GM11168 (cell line): ENCODE results near the gene LARGE2.
"Not testable (repeated sequence)": the region's sequence is repeated elsewhere in the genome, so short reads cannot be mapped to it uniquely, and the experiment has no call there.

ENCODE experiments used
- in situ Hi-C: fragments of 300-500 bp; cut with MboI; formaldehyde crosslinking; loops from one replicate; pipeline ENCODE4 v1.12.0; 2022; ENCODE audit warnings: low sequenced_read_pairs; ENCODE audit not compliant: unreplicated experiment

LARGE2 gene

DNA sequence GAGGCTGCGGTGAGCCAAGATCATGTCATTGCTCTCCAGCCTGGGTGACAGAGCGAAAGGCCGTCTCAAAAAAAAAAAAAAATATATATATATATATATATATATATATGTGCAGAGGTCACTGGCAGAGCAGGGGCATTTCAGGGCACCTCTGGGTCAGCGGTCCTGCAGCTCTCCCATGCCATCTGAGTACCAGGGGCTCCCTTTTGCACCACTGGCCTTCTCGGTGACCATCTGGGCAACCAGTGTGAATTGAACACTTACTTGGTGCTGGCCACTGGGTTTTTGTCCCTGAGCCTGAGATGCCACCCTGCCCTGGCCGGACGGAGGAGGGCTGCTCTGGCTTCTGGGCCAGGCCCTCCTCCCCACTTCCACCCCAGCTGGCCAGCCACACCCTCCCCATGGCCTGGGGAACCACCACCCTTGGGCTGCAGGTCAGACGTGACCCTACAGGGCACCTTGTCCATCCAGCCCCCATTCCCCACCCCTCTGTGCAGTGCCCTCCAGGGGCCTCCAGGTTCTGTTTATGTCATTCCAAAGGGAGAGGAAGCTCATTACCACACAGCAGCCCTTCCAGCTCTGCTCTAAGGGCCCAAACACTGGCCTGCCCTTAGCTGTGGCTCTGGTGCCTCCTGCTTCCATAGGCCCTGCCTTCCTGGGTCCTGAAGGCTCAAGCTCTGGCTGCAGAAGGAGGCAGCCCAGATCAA lies 26.8 kb upstream of the LARGE2 start:
- in situ Hi-C loops, result no loop called here

DNA sequence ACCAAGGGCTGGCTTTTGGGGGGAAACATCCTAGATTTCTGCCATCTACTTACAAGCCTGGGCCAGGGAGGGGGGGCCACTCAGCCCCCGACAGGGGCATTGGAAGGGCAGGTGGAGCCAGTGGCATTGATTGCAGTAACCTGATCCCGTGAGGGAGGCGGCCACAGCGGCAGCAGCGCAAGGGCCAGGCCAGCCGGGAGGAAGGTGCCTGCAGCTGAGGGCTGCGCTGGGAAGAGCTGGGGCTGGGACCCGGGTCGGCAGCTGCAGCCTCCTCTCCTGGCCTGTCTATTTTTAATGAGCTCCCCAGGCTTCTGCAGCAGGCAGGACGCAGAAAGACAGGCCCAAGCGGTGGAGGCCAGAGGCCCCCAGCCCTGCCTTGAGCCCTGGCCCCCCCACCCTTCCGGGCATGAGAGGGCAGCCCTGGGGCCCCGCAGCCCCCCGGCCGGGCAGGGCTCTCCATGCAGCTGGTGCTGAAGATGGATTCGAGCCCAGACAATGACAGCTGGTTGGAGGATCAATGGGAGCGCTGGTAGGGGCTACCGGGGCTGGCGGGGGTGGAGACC lies 26.0 kb upstream of the LARGE2 start:
- in situ Hi-C loops, result no loop called here

DNA sequence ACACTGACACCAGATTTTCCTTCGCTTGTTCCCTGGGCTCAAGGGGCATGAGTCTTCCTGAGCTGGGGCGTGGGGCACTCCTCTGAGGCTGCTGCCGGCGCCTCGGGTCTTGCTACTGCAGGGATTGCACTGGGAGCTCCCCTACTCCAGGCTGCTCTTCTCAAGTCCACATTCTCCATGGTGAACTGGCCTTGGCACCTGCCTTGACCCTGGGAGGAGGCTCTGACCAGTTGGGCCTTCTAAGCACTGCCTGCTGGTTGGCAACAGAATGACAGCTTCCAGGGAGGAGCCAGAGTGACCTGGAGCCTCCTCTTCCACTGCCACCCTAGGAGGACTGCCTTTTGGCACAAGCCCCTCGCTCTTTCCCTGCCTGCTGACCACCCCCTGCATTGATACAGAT lies 24.9 kb upstream of the LARGE2 start:
- in situ Hi-C loops, result no loop called here

DNA sequence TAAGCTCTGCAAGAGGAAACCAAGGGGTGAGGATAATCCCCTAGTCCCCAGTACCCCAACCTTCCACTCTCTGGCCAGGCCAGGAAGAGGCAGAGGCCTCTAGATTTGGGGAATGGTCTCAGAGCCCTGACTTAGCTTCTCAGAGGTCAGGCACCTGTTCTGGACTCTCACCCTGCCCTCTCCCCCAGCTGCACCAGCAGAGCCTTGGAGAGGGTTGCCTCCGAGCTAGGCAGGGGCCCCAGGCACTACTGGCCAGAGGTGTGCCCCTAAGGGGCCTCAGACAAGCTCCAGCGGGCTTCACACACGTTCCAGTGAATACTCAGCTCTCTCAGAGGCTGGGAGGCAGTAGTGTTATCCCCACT lies 23.4 kb upstream of the LARGE2 start:
- in situ Hi-C loops, result no loop called here

DNA sequence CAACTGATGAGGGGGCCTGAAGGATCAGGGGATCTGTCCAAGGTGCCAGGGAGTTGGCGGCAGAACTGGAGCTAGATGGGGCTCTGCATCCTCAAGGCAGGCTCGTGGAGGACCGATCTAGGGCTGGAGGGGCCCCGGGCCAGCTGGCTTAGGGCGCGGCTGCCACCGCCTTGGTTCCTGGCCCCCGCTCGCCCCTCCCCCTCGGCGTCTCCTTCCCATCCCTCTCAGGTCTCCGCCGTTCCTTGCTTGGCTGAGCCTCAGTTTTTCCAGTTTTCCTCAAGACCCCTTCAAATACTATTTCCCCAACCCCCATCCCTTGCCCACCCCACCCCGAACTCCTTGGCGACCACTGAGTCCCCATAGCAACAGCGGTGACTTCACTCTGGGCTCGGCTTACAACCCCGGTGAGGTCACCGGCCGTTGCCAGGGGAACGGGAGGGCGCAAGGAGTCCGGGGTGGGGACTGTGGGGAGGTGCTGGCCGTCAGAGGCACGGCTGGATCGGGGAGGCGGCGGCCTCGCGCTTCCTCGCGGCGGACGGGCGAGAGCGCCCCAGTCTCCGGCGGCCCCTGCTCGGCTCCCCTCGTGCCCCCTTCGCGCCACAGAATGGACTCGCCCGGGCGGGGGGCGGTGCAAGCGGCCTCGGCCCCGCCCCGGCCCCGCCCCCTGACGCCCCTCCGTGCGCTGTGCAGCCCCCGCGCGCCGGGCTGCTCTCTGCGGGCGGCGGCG lies 22.8 kb upstream of the LARGE2 start:
- in situ Hi-C loops, result no loop called here

DNA sequence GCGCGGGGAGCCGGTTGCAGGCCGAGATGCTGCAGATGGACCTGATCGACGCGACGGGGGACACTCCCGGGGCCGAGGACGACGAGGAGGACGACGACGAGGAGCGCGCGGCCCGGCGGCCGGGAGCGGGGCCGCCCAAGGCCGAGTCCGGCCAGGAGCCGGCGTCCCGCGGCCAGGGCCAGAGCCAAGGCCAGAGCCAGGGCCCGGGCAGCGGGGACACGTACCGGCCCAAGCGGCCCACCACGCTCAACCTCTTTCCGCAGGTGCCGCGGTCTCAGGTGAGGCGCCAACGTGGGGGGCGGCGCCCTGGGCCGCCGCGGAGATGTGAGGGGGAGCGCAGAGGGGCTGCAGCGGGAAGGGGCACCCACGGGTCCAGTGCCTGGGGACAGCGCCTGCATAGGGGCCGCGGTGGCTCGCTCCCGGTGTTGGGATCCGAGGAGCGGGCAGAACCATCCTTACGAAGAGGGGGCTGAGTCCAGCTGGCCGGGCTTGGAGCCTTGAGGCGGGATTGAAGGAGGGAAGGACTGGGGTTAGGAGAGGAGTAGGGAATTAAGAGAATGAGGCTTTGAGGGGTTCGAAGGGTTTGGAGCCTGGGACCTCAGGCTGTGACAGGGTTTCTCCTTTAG lies 22.2 kb upstream of the LARGE2 start:
- in situ Hi-C loops, result not testable (repeated sequence)

DNA sequence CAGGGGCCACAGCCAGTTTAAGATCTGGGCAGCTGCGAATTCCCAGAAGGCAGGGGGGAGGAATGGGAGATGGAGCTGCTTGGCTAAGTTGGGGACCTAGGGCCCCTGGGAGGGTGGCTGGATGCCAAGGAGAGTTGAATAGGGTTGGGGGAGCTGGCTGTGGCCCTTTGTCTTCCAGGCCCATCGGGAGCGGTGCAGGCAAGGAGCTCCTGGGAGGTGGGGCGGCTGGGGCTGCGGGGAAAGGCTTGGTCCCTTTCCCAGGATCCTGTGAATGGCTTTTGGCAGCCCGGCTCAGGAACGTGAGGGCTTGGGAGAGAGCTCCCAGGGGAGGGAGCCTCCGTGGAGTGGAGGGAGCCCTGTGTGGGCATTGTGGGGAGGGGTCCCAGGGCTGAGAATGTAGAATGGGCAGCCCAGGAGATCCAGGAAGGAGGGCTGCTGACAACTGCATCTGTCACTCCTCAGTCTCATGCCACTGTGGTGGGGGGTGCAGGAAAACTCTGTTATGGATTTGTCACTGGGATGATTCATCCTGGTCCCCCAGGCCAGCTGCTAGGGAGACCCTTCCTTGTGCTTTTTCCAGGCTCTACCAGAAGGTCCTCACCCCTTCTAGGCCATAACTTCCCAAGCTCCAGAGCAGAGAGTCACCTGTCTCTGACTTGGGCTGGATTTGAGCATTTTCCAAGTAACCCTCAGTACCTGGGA lies 21.4 kb upstream of the LARGE2 start:
- in situ Hi-C loops, result no loop called here

DNA sequence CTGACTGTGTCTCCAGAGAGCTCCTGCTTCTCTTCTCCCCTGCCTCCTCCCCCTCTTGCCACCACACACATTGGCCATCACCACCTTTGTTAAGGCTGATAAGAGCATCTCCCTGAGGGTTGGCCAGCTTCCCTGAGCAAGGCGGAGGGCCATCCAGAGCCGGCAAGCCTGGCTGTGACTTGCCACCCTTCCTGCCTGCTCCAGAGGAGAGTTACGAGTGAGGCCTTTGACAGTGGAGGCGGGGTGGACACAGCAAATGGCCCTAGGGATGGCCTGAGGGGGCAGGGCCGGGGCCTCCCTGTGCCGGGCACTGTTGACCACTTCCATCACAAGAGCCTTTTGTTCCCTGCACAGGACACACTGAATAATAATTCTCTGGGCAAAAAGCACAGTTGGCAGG lies 20.8 kb upstream of the LARGE2 start:
- in situ Hi-C loops, result no loop called here

DNA sequence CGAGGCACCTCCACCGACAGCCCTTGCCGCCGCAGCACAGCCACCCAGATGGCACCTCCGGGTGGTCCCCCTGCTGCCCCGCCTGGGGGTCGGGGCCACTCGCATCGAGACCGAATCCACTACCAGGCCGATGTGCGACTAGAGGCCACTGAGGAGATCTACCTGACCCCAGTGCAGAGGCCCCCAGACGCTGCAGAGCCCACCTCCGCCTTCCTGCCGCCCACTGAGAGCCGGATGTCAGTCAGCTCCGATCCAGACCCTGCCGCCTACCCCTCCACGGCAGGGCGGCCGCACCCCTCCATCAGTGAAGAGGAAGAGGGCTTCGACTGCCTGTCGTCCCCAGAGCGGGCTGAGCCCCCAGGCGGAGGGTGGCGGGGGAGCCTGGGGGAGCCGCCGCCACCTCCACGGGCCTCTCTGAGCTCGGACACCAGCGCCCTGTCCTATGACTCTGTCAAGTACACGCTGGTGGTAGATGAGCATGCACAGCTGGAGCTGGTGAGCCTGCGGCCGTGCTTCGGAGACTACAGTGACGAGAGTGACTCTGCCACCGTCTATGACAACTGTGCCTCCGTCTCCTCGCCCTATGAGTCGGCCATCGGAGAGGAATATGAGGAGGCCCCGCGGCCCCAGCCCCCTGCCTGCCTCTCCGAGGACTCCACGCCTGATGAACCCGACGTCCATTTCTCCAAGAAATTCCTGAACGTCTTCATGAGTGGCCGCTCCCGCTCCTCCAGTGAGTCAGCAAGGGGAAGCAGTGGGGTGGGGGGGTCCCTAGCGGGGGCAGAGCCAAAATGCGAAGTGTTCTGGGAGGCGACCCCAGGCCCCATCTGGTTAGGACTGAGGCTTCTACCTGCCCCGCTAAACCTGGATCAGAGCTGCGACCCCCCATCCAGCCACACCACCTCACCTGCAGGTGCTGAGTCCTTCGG lies 19.7 kb upstream of the LARGE2 start:
- in situ Hi-C loops, result no loop called here

DNA sequence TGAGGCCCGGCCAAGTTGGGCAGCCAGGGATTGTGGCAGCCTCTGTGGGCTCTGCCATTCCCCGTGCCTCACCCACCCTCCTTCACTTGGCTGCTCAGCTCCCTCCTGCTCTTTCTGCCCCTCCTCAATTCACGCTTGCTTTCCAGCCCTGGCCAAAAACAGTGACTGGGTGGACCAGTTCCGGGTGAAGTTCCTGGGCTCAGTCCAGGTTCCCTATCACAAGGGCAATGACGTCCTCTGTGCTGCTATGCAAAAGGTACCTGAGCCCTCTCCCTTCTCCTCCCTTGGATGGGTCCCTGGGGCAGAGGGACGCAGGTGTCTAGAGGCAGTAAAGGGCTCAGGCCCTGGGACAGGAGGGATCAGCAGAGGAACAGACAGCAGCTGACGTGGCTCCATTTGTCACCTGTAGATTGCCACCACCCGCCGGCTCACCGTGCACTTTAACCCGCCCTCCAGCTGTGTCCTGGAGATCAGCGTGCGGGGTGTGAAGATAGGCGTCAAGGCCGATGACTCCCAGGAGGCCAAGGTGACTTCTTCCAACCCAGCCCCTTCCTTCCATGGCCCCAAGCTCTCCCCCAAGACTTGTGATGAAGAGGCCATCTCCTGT lies 18.0 kb upstream of the LARGE2 start:
- in situ Hi-C loops, result no loop called here

DNA sequence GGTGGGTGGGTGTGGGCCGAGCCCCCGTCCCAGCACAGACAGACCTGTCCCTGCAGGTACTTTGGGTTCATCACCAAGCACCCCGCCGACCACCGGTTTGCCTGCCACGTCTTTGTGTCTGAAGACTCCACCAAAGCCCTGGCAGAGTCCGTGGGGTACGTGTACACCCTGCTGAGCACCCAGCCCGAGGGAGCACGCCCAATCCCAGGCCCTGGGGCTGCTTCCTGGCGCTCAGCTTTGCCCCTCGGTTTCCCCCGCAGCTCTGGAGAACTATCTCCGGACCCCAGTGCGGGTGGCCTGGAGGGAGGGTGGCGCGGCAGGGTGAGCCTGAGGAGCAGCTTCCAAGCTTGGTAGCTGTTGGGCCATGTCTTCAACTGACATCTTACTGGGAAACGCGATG lies 17.4 kb upstream of the LARGE2 start:
- in situ Hi-C loops, result no loop called here

DNA sequence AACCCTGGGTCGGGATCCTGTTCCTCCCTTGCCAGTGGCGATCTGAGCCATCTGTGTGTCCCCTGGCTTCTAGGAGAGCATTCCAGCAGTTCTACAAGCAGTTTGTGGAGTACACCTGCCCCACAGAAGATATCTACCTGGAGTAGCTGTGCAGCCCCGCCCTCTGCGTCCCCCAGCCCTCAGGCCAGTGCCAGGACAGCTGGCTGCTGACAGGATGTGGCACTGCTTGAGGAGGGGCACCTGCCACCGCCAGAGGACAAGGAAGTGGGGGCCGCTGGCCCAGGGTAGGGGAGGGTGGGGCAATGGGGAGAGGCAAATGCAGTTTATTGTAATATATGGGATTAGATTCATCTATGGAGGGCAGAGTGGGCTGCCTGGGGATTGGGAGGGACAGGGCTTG lies 16.9 kb upstream of the LARGE2 start:
- in situ Hi-C loops, result not testable (repeated sequence)

DNA sequence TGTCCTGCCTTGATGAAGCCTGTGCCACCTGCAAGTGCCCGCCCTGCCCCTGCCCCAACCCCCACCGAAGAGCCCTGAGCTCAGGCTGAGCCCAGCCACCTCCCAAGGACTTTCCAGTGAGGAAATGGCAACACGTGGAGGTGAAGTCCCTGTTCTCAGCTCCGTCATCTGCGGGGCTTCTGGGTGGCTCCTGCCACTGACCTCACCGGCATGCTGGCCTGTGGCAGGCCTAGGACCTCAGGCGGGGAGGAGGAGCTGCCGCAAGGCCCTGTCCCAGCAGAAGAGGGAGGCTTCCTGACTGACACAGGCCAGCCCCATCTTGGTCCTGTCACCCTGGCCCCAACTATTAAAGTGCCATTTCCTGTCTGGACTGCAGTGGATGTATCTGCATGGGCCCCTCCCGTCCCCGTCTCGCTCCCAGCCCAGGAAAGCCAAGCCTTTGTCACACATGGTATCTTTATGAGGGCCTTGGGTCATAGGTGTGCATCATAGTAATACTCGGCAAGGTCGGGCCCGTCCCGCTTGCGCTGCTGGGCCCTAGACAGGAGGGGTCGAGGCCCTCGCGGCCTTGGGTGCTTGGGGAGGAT lies 16.3 kb upstream of the LARGE2 start:
- in situ Hi-C loops, result no loop called here

DNA sequence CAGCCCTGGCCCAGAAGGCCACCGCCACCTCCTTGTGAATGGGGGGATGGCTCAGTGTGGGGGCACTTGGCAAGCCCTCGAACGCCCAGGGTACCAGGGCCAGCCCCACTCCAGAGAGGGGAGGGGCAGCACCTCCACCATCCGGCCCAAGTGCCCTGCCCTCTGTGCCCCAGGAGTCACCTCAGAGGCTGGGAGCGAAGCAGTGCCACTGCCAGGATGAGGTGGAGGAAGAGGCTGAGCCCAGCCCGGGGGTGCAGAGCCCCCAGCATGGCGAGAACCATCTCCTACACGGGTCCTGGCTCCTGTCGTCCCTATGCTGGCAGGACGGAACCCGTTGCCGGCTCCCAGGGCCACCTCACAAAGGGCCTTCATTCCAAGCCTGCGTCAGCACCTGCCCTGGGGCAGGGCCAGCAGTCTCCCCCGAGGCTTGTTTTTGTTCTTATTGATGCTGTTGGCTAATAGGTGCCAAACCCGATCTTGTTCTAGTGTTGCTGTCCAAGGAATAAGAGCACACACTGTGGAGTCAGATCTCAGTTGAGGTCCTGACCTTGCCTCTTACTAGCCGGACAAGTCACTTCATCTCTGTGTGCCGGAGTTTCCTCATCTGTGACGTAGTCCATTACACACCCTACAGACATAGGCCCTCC lies 15.4 kb upstream of the LARGE2 start, which contains the start of gene FREY1:
Gene FREY1, minus strand, starts transcription at position 307 of the 647 bp plus-strand sequence. Its CDS starts 26 bp downstream, at position 281.
- in situ Hi-C loops, result no loop called here

DNA sequence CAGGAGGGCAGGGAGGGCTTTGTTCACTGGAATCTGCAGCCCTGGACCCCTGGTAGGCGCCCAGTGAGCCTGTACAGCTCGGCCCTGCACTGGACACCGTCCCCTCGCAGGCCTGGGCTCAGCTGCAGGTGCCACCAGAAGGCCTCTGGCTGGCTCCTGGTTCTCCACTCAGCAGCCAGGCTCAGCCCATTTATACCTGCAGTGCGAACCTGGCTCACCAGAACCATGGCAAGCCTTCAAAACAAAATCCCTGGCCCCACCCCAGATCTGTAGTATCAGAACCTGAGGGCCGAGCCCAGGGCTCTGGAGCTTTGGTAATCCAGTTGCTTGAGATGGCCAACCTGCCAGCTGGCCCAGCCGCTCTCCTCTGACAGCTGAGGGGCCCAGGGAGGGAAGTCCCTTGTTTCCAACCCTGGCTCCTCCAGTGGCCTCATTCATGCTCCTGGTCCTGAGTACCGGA lies 14.5 kb upstream of the LARGE2 start:
- in situ Hi-C loops, result no loop called here

DNA sequence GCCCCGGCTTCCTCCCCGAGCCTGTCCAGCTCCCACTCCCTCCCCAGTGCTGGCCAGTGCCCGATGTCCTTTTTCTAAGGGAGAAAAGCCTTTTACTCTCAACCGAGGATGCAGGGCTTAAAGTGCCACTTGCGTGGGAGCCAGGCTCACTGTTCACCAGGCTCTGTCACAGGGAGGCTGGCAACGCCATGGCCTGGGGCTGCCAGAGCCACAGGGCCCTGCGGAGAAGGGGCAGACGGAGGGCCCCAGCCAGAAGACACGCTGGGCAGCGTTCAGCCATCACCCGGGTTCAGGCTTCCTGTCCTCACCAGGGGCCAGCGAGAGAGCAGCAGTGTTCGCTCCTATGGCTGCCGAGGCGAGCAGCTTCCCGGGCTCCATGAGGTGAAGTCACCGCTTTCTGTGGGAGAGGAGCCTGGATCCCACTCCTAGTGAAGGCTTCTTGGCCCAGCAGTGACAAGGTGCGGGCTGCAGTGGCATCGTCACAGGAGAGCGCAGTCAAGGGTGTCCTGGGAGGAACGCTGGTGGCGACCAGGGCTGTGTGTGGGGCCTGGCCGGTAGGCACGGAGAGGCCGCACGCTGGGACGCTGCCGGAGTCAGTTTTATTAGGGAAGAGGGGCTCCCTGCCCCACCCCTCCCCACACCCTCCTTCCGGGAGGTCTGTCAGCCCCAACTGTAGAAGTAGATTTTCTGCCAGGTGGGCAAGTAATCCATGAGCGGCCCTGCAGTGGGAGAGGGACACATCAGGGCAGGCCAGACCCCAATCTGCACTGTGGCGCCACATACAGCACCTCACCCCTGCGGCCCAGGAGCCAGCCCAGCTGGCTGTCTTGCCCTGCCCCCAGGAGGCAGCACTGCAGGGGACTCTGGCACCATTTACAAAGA lies 12.6 kb upstream of the LARGE2 start:
- in situ Hi-C loops, result no loop called here

DNA sequence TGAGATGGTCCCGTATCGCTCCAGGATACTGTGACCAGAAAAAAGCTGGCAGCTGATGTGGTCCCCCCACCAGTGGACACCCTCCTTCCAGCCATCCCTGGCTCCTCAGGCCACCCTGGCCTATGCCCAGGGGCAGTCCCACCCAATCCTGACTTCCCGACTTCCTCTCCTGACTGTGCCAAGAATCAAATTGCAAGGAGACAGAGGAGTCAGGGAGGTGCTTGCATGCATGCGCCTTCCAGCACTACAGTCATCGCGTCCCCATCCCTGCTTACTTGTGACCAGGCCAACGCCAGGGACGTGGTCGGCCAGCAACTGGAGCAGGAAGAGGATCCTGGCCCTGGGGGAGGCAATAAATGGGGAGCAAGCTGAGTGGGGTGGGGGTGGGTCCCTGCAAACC lies 11.8 kb upstream of the LARGE2 start:
- in situ Hi-C loops, result no loop called here
